ENCODE results near the gene FOXQ1. TPM values are rescaled to one million over a fixed set of nuclear protein-coding genes. Genes with fewer than 3 reads are reported as not detected.

FOXQ1 gene
- total RNA-seq, 4 donors from 2014 or later, result 1.6 TPM; not detected in 3

GRCh38 chr6:1324936-1325335 is 13.0 kb downstream of the FOXQ1 start:
- Histone ChIP-seq H3K9me3 (no peaks in the 10 kb centered on the region), H3K4me1 (peaks cover 0 to 18% (median 0%) of the 10 kb centered on the region in 4 donors), H3K27me3 (peaks cover 7% of the 10 kb centered on the region), H3K36me3 (no peaks in the 10 kb centered on the region), H3K27ac (no peak overlapping the region), H3K4me3 (no peak overlapping the region)
- intact Hi-C loops (cut with DNase I; ENCODE audit: low total_unique reads), result no loop called here
- no peak for DNase-seq
- in situ Hi-C loops (cut with MboI; ENCODE audit: low pct_ligation_motif_present in 1 of 4, low pct_unique_long_range_greater_than_20kb in 1 of 4, low sequenced_read_pairs in 3 of 4), result loop anchor here in 2 of 4 donors (25.0 kb wide), 2 partner anchors 413 to 538 kb away; no protein-coding TSS in a partner anchor
- 79 to 80% methylated on average over 2 to 7 of the region's 7 CpGs for WGBS, 2 donors (ENCODE audit: low coverage in 1 of 2)
- TF ChIP-seq POLR2A (IDR thresholded peaks at IDR 0.05) (no peak), EP300 (IDR thresholded peaks at IDR 0.05; ENCODE audit: low read depth) (no peak), CTCF (IDR thresholded peaks at IDR 0.05) (no peak), POLR2AphosphoS5 (IDR thresholded peaks at IDR 0.05) (no peak)

GRCh38 chr6:1325461-1326309 is 13.8 kb downstream of the FOXQ1 start:
- Histone ChIP-seq H3K4me1 (peaks cover 0 to 18% (median 0%) of the 10 kb centered on the region in 4 donors), H3K27me3 (peaks cover 7% of the 10 kb centered on the region), H3K4me3 (no peak overlapping the region), H3K9me3 (no peaks in the 10 kb centered on the region), H3K27ac (no peak overlapping the region), H3K36me3 (no peaks in the 10 kb centered on the region)
- no peak for TF ChIP-seq POLR2AphosphoS5 (IDR thresholded peaks at IDR 0.05)
- TF ChIP-seq EP300 (IDR thresholded peaks at IDR 0.05; ENCODE audit: low read depth), result no peak
- TF ChIP-seq POLR2A (IDR thresholded peaks at IDR 0.05), result no peak
- TF ChIP-seq CTCF (IDR thresholded peaks at IDR 0.05), result no peak
- intact Hi-C loops (cut with DNase I; ENCODE audit: low total_unique reads), result no loop called here
- DNase-seq, result no peak
- 72 to 90% methylated on average over 4 to 6 of the region's 6 CpGs for WGBS, 2 donors (ENCODE audit: low coverage in 1 of 2)
- in situ Hi-C loops (cut with MboI; ENCODE audit: low pct_ligation_motif_present in 1 of 4, low pct_unique_long_range_greater_than_20kb in 1 of 4, low sequenced_read_pairs in 3 of 4), result loop anchor here in 2 of 4 donors (25.0 kb wide), 2 partner anchors 413 to 538 kb away; no protein-coding TSS in a partner anchor

GRCh38 chr6:1326535-1327121 is 14.7 kb downstream of the FOXQ1 start:
- peaks cover 0 to 17% (median 0%) of the 10 kb centered on the region in 4 donors for H3K4me1 ChIP-seq
- no peaks in the 10 kb centered on the region for H3K9me3 ChIP-seq
- DNase-seq, result no peak
- H3K4me3 ChIP-seq, result no peak overlapping the region
- in situ Hi-C loops (cut with MboI; ENCODE audit: low pct_ligation_motif_present in 1 of 4, low pct_unique_long_range_greater_than_20kb in 1 of 4, low sequenced_read_pairs in 3 of 4) (loop anchor here in 2 of 4 donors (25.0 kb wide), 2 partner anchors 414 to 539 kb away; no protein-coding TSS in a partner anchor), intact Hi-C loops (cut with DNase I; ENCODE audit: low total_unique reads) (no loop called here)
- H3K27me3 ChIP-seq, result peaks cover 7% of the 10 kb centered on the region
- TF ChIP-seq CTCF (IDR thresholded peaks at IDR 0.05) (no peak), POLR2AphosphoS5 (IDR thresholded peaks at IDR 0.05) (no peak), EP300 (IDR thresholded peaks at IDR 0.05; ENCODE audit: low read depth) (no peak), POLR2A (IDR thresholded peaks at IDR 0.05) (no peak)
- no peaks in the 10 kb centered on the region for H3K36me3 ChIP-seq
- no peak overlapping the region for H3K27ac ChIP-seq
- 33 to 62% methylated on average over 5 to 11 of the region's 11 CpGs for WGBS, 2 donors (ENCODE audit: low coverage in 1 of 2)

GRCh38 chr6:1327630-1328029 is 15.7 kb downstream of the FOXQ1 start:
- intact Hi-C loops (cut with DNase I; ENCODE audit: low total_unique reads) (no loop called here), in situ Hi-C loops (cut with MboI; ENCODE audit: low pct_ligation_motif_present in 1 of 4, low pct_unique_long_range_greater_than_20kb in 1 of 4, low sequenced_read_pairs in 3 of 4) (loop anchor here in 2 of 4 donors (25.0 kb wide), 2 partner anchors 415 to 540 kb away; no protein-coding TSS in a partner anchor)
- DNase-seq, result no peak
- peaks cover 0 to 9% (median 0%) of the 10 kb centered on the region in 4 donors for H3K4me1 ChIP-seq
- no peaks in the 10 kb centered on the region for H3K36me3 ChIP-seq
- no peak overlapping the region for H3K4me3 ChIP-seq
- H3K9me3 ChIP-seq, result no peaks in the 10 kb centered on the region
- peaks cover 7% of the 10 kb centered on the region for H3K27me3 ChIP-seq
- 92 to 95% methylated on average over 5 to 8 of the region's 8 CpGs for WGBS, 2 donors (ENCODE audit: low coverage in 1 of 2)
- TF ChIP-seq CTCF (IDR thresholded peaks at IDR 0.05), result no peak
- no peak for TF ChIP-seq POLR2AphosphoS5 (IDR thresholded peaks at IDR 0.05)
- no peak for TF ChIP-seq EP300 (IDR thresholded peaks at IDR 0.05; ENCODE audit: low read depth)
- no peak overlapping the region for H3K27ac ChIP-seq

Data from transverse colon (tissue), 4 donors.